IMR-90 (cell line): Measurements from ENCODE around the gene SF3B2. TPM values are rescaled to one million over a fixed set of nuclear protein-coding genes. Genes with fewer than 3 reads are reported as not detected.
"Not testable (repeated sequence)": the region's sequence is repeated elsewhere in the genome, so short reads cannot be mapped to it uniquely, and the experiment has no call there.

Experiments
- ATAC-seq: fragments of 200-7000 bp; cut with Tn5 transposase; 2 replicates; pipeline ENCODE4 v1.9.1; 2020; ENCODE audit warnings: low read depth, mild to moderate bottlenecking, moderate library complexity
- BruUV-seq: library from RNA; stranded (reverse); fragments of 400-500 nt; replicated peaks from 2 replicates; lab custom pipeline; 2021; lab: Mats Ljungman, UMichigan
- CTCF ChIA-PET: fragments of 300-600 bp; formaldehyde crosslinking; extraction: SDS; loops from one replicate; lab custom pipeline; 2021; ENCODE audit warnings: antibody characterized with exemption; lab: Yijun Ruan, JAX
- POLR2A ChIA-PET: fragments of 300-600 bp; sonication (Branson Sonifier 250); formaldehyde crosslinking; loops from one replicate; lab custom pipeline; 2022; ENCODE audit warnings: antibody characterized with exemption; ENCODE audit not compliant: unreplicated experiment; lab: Charles Lee
- DNase-seq: peaks from one replicate; pipeline ENCODE4 v3.0.0; 2013
- H2AFZ ChIP-seq: replicated peaks from 2 replicates; pipeline ENCODE3; 2013; ENCODE audit warnings: low read length, mild to moderate bottlenecking; ENCODE audit not compliant: poor library complexity
- H2AK5ac ChIP-seq: 2 replicates; pipeline ENCODE4 v1.6.1; 2013; ENCODE audit warnings: low read depth, low read length, inconsistent platforms
- H2AK9ac ChIP-seq: replicated peaks from 2 replicates; pipeline ENCODE3; 2013; ENCODE audit warnings: mild to moderate bottlenecking, low read depth, low read length, moderate library complexity; ENCODE audit not compliant: poor library complexity
- H2BK120ac ChIP-seq: 2 replicates; pipeline ENCODE4 v1.6.1; 2013; ENCODE audit warnings: low read depth, low read length, inconsistent platforms
- H2BK15ac ChIP-seq: 3 replicates; pipeline ENCODE4 v1.6.1; 2013; ENCODE audit warnings: low read depth, low read length, inconsistent platforms
- H2BK20ac ChIP-seq: 2 replicates; pipeline ENCODE4 v1.6.1; 2013; ENCODE audit warnings: low read depth, mild to moderate bottlenecking, inconsistent platforms, low read length, moderate library complexity
- H2BK5ac ChIP-seq: 2 replicates; pipeline ENCODE4 v1.6.1; 2013; ENCODE audit warnings: mild to moderate bottlenecking, low read depth, low read length, inconsistent platforms; ENCODE audit not compliant: poor library complexity, severe bottlenecking
- H3K14ac ChIP-seq: replicated peaks from 2 replicates; pipeline ENCODE4 v1.6.1; 2013; ENCODE audit warnings: low read depth, low read length, inconsistent platforms
- H3K18ac ChIP-seq: 2 replicates; pipeline ENCODE4 v1.6.1; 2013; ENCODE audit warnings: low read depth, low read length, control low read depth
- H3K23ac ChIP-seq: 2 replicates; pipeline ENCODE4 v1.6.1; 2013; ENCODE audit warnings: low read depth, low read length, inconsistent platforms
- H3K27ac ChIP-seq: 2 replicates; pipeline ENCODE4 v1.5.1; 2013; ENCODE audit warnings: mild to moderate bottlenecking, control low read depth, low read length; ENCODE audit not compliant: insufficient read depth
- H3K27me3 ChIP-seq: 2 replicates; pipeline ENCODE4 v1.6.1; 2013; ENCODE audit warnings: low read length; ENCODE audit not compliant: control insufficient read depth, insufficient read depth
- H3K36me3 ChIP-seq: 2 replicates; pipeline ENCODE4 v1.6.1; 2013; ENCODE audit warnings: low read length, mixed read lengths; ENCODE audit not compliant: control insufficient read depth, insufficient read depth
- H3K4ac ChIP-seq: 2 replicates; pipeline ENCODE4 v1.6.1; 2013; ENCODE audit warnings: low read depth, low read length, inconsistent platforms
- H3K4me1 ChIP-seq: 2 replicates; pipeline ENCODE4 v1.6.1; 2013; ENCODE audit warnings: low read length, mixed read lengths; ENCODE audit not compliant: control insufficient read depth, insufficient read depth
- H3K4me2 ChIP-seq: 2 replicates; pipeline ENCODE4 v1.6.1; 2013; ENCODE audit warnings: low read depth, mild to moderate bottlenecking, control low read depth, low read length, moderate library complexity
- H3K4me3 ChIP-seq: 2 replicates; pipeline ENCODE4 v1.5.1; 2013; ENCODE audit warnings: low read depth, mild to moderate bottlenecking, control low read depth, low read length, moderate library complexity; ENCODE audit not compliant: insufficient read depth
- H3K56ac ChIP-seq: 2 replicates; pipeline ENCODE4 v1.6.1; 2013; ENCODE audit warnings: low read length, inconsistent platforms; ENCODE audit not compliant: insufficient read depth; ENCODE audit errors: extremely low read depth
- H3K79me1 ChIP-seq, 2 experiments: 2 replicates each; pipeline ENCODE4 v1.6.1; 2013; ENCODE audit warnings: low read length in 2 of 2, inconsistent platforms in 1 of 2, low read depth in 1 of 2
- H3K9ac ChIP-seq: 2 replicates; pipeline ENCODE4 v1.6.1; 2013; ENCODE audit warnings: low read depth, low read length, control low read depth
- H3K9me1 ChIP-seq: 2 replicates; pipeline ENCODE4 v1.6.1; 2013; ENCODE audit warnings: low read length, inconsistent platforms; ENCODE audit not compliant: insufficient read depth
- H3K9me3 ChIP-seq: 2 replicates; pipeline ENCODE4 v1.6.1; 2013; ENCODE audit warnings: low read length; ENCODE audit not compliant: control insufficient read depth, insufficient read depth
- H4K20me1 ChIP-seq: 2 replicates; pipeline ENCODE4 v1.6.1; 2013; ENCODE audit warnings: low read length, inconsistent platforms; ENCODE audit not compliant: insufficient read depth
- H4K5ac ChIP-seq: 2 replicates; pipeline ENCODE4 v1.6.1; 2013; ENCODE audit warnings: mild to moderate bottlenecking, low read depth, low read length, control low read depth
- H4K8ac ChIP-seq, 2 experiments: 2 replicates each; pipeline ENCODE4 v1.6.1; 2013; ENCODE audit warnings: low read depth in 2 of 2, low read length in 2 of 2, control low read depth in 1 of 2, inconsistent platforms in 1 of 2
- H4K91ac ChIP-seq: 2 replicates; pipeline ENCODE4 v1.6.1; 2013; ENCODE audit warnings: low read depth, low read length, inconsistent platforms; ENCODE audit not compliant: insufficient read depth
- CTCF ChIP-seq: conservative IDR thresholded peaks from 2 replicates; pipeline ENCODE4 v1.5.1; 2012; ENCODE audit warnings: mild to moderate bottlenecking, low read depth, low read length, improper control_type of control experiment
- POLR2A ChIP-seq: IDR thresholded peaks from 2 replicates; pipeline ENCODE4 v1.6.1; 2012; ENCODE audit warnings: mild to moderate bottlenecking, low read depth, low read length
- WGBS, 2 experiments: methylation state at CpG; one replicate each; pipeline versions ENCODE4 v1.1.5 to v1.1.7; 2013; ENCODE audit warnings: missing lambda C conversion rate in 2 of 2; ENCODE audit not compliant: insufficient read length in 1 of 2; ENCODE audit errors: extremely low coverage in 2 of 2; 5-methylcytosine and 5-hydroxymethylcytosine counted together
- dilution Hi-C: fragments of 300-500 bp; cut with HindIII; formaldehyde crosslinking; loops from one replicate; pipeline ENCODE4 v1.14.3; 2018; ENCODE audit warnings: low sequenced_read_pairs; ENCODE audit not compliant: unreplicated experiment
- in situ Hi-C: fragments of 300-500 bp; cut with MboI; formaldehyde crosslinking; loops from 3 replicates; pipeline ENCODE4 v1.14.3; 2019; ENCODE audit warnings: low sequenced_read_pairs, inconsistent platforms, mixed read lengths
- intact Hi-C: fragments of 100-400 bp; cut with micrococcal nuclease; formaldehyde crosslinking; loops from 2 replicates; pipeline ENCODE4 v1.10.0; 2022
- polyA plus RNA-seq, 3 experiments: library from polyadenylated mRNA; depleted of rRNA; stranded (reverse); fragments of >200 nt; gene quantifications; 2 replicates each; pipeline ENCODE4 v1.2.3, GENCODE V29; 2012; ENCODE audit warnings: low replicate concordance in 1 of 3
- total RNA-seq: library from RNA; depleted of rRNA; stranded (reverse); fragments of >200 nt; gene quantifications from 2 replicates; pipeline ENCODE4 v1.2.3, GENCODE V29; 2012

Gene SF3B2
- total and polyA plus RNA-seq, 2 of the 4 experiments (the other 2 are of a cell fraction), result 120 to 122 TPM

- no peak for TF ChIP-seq CTCF
- TF ChIP-seq POLR2A, result no peak
These were observed 60.7 kb downstream of the SF3B2 start (continued) for GRCh38 chr11:66112601-66113499.

DNA sequence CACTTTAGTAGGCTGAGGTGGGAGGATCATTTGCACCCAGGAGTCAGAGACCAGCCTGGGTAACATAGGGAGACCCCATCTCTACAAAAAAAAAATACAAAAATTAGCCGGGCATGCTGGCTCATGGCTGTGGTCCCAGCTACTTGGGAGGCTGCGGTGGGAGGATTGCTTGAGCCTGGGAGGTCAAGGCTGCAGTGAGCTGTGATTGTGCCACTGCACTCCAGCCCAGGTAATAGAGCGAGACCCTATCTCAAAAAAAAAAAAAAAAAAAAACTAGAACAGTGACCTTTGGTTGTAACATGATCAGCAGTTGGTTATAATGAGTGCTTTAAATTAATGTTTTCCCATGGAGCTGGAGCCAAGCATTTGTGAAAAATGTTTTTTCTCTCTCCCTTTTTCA, 62.8 kb downstream of the SF3B2 start:
- H2AK5ac ChIP-seq, DNase-seq, H2AK9ac ChIP-seq, H2BK120ac ChIP-seq, in situ Hi-C loops, H3K27me3 ChIP-seq, H4K91ac ChIP-seq, H3K9me3 ChIP-seq, H2BK15ac ChIP-seq, H3K9ac ChIP-seq, dilution Hi-C loops, BruUV-seq, H3K18ac ChIP-seq, POLR2A ChIA-PET, H3K56ac ChIP-seq, H3K36me3 ChIP-seq, H2AFZ ChIP-seq, H3K4ac ChIP-seq, H2BK5ac ChIP-seq, H4K5ac ChIP-seq, H3K27ac ChIP-seq, H3K14ac ChIP-seq, H3K23ac ChIP-seq, H3K4me3 ChIP-seq, ATAC-seq, H3K4me2 ChIP-seq, H2BK20ac ChIP-seq, H4K8ac ChIP-seq: not testable (repeated sequence)
- peaks cover 24% of the 10 kb centered on the region for H3K4me1 ChIP-seq
- CTCF ChIA-PET, result interaction anchor here (0.9 kb wide), 1 partner anchor 107 kb away, joined by 3 read pairs; no protein-coding TSS in a partner anchor
- H3K79me1 ChIP-seq, result peaks cover 29 to 75% of the 10 kb centered on the region in 2 experiments
- H3K9me1 ChIP-seq, result peaks cover 20% of the 10 kb centered on the region
- no CpG with 5 or more reads among the region's 3 CpGs for WGBS, 2 experiments
- intact Hi-C loops, result loop anchor here (5.0 kb wide), 2 partner anchors 33 to 43 kb away; partner anchors contain the start of gene PACS1
- peaks cover 24% of the 10 kb centered on the region for H4K20me1 ChIP-seq
